SK-N-SH (cell line): ENCODE measurements around the gene STKLD1. TPM values are rescaled to one million over a fixed set of nuclear protein-coding genes. Genes with fewer than 3 reads are reported as not detected.
"Not testable (repeated sequence)": the region's sequence is repeated elsewhere in the genome, so short reads cannot be mapped to it uniquely, and the experiment has no call there.

Source experiments
- CTCF ChIA-PET: fragments of 300-600, 350-600 bp; formaldehyde crosslinking; extraction: SDS; loops from one replicate; lab custom pipeline; 2021; lab: Yijun Ruan, JAX
- POLR2A ChIA-PET: fragments of 350-600 bp; sonication (Branson Sonifier 250); formaldehyde crosslinking; extraction: SDS; loops from one replicate; lab custom pipeline; 2020; ENCODE audit warnings: antibody characterized with exemption, inconsistent platforms; lab: Yijun Ruan, JAX
- DNase-seq: peaks from one replicate; pipeline ENCODE4 v3.0.0; 2012
- H2AFZ ChIP-seq: fragments of 200-600 bp; sonication (generic); 2 replicates; pipeline ENCODE4 v1.8.1; 2016; ENCODE audit warnings: antibody characterized with exemption, mild to moderate bottlenecking, low read depth
- H3F3A ChIP-seq: fragments of 200-600 bp; sonication (generic); replicated peaks from 2 replicates; pipeline ENCODE3; 2016; ENCODE audit warnings: antibody characterized with exemption, mild to moderate bottlenecking; ENCODE audit not compliant: insufficient read depth
- H3K27ac ChIP-seq, 2 experiments: fragments of 200-500 bp in 1 of 2; fragments of 200-600 bp in 1 of 2; sonication (Bioruptor generic) in 1 of 2; sonication (generic), shearing (Covaris generic) in 1 of 2; 2 replicates each; pipeline versions ENCODE4 v1.5.1 to v1.6.1; 2014 to 2016; ENCODE audit warnings: low read depth in 2 of 2, inconsistent platforms in 1 of 2, low read length in 1 of 2, mild to moderate bottlenecking in 1 of 2, mixed read lengths in 1 of 2
- H3K27me3 ChIP-seq: fragments of 200-600 bp; sonication (generic), shearing (Covaris generic); 2 replicates; pipeline ENCODE4 v1.6.1; 2016; ENCODE audit warnings: mixed run types; ENCODE audit not compliant: insufficient read depth
- H3K36me3 ChIP-seq, 2 experiments: fragments of 200-500 bp in 1 of 2; fragments of 200-600 bp in 1 of 2; sonication (Bioruptor generic) in 1 of 2; sonication (generic) in 1 of 2; replicated peaks in 1 of 2; 2 replicates each; pipeline versions ENCODE3 to v1.5.1; 2014 to 2016; ENCODE audit warnings: low read length in 1 of 2, mild to moderate bottlenecking in 1 of 2; ENCODE audit not compliant: insufficient read depth in 2 of 2, control insufficient read depth in 1 of 2
- H3K4me1 ChIP-seq, 2 experiments: fragments of 200-500 bp in 1 of 2; fragments of 200-600 bp in 1 of 2; sonication (Bioruptor generic) in 1 of 2; sonication (generic), shearing (Covaris generic) in 1 of 2; 2 replicates each; pipeline versions ENCODE4 v1.5.1 to v1.6.1; 2014 to 2016; ENCODE audit warnings: low read depth in 1 of 2, low read length in 1 of 2, mixed run types in 1 of 2; ENCODE audit not compliant: insufficient read depth in 2 of 2, control insufficient read depth in 1 of 2
- H3K4me2 ChIP-seq: fragments of 200-600 bp; sonication (generic), shearing (Covaris generic); 2 replicates; pipeline ENCODE4 v1.6.1; 2017; ENCODE audit warnings: mixed run types
- H3K4me3 ChIP-seq, 2 experiments: fragments of 200-500 bp in 1 of 2; fragments of 200-600 bp in 1 of 2; sonication (Bioruptor generic) in 1 of 2; sonication (generic), shearing (Covaris generic) in 1 of 2; 2 replicates each; pipeline versions ENCODE4 v1.5.1 to v1.8.1; 2014 to 2016; ENCODE audit warnings: low read depth in 2 of 2, inconsistent platforms in 1 of 2, low read length in 1 of 2, mild to moderate bottlenecking in 1 of 2, mixed read lengths in 1 of 2, moderate library complexity in 1 of 2
- H3K79me2 ChIP-seq: fragments of 200-600 bp; sonication (generic); 2 replicates; pipeline ENCODE4 v1.8.1; 2017; ENCODE audit warnings: mild to moderate bottlenecking; ENCODE audit not compliant: insufficient read depth
- H3K9ac ChIP-seq: fragments of 200-600 bp; sonication (generic); 2 replicates; pipeline ENCODE4 v1.6.1; 2017; ENCODE audit warnings: mixed run types
- H3K9me2 ChIP-seq: fragments of 200-600 bp; sonication (generic); 2 replicates; pipeline ENCODE4 v1.6.1; 2017; ENCODE audit warnings: mixed run types
- H3K9me3 ChIP-seq: fragments of 200-600 bp; sonication (generic); 2 replicates; pipeline ENCODE4 v1.6.1; 2017; ENCODE audit warnings: mixed run types, mild to moderate bottlenecking, moderate library complexity
- H4K20me1 ChIP-seq: fragments of 200-600 bp; sonication (generic); 2 replicates; pipeline ENCODE4 v1.6.1; 2017; ENCODE audit warnings: mild to moderate bottlenecking, mixed run types; ENCODE audit not compliant: insufficient read depth
- FOXJ3 ChIP-seq: sonication (generic); formaldehyde crosslinking; IDR thresholded peaks from 2 replicates; pipeline ENCODE4 v1.5.1; 2020; ENCODE audit warnings: mild to moderate bottlenecking, missing genetic modification reagents
- FOXM1 ChIP-seq: IDR thresholded peaks from 2 replicates; pipeline ENCODE4 v1.4.0; 2012; ENCODE audit warnings: low read depth, mild to moderate bottlenecking
- GATA2 ChIP-seq: sonication (generic); formaldehyde crosslinking; IDR thresholded peaks from 2 replicates; pipeline ENCODE4 v1.5.0; 2020; ENCODE audit warnings: mild to moderate bottlenecking, missing genetic modification reagents
- NFIC ChIP-seq: IDR thresholded peaks from 2 replicates; pipeline ENCODE4 v1.4.0; 2012; ENCODE audit warnings: borderline replicate concordance
- POLR2AphosphoS5 ChIP-seq: IDR thresholded peaks from 2 replicates; pipeline ENCODE4 v1.6.1; 2012; ENCODE audit warnings: low read depth, low read length
- RAD21 ChIP-seq: IDR thresholded peaks from 2 replicates; pipeline ENCODE4 v1.6.1; 2012; ENCODE audit warnings: mild to moderate bottlenecking, low read length
- SMC3 ChIP-seq: IDR thresholded peaks from 2 replicates; pipeline ENCODE4 v1.6.1; 2012; ENCODE audit warnings: low read depth, low read length, improper control_type of control experiment
- TAF1 ChIP-seq: IDR thresholded peaks from 2 replicates; pipeline ENCODE4 v1.6.1; 2012; ENCODE audit warnings: low read depth, mild to moderate bottlenecking, low read length, moderate library complexity, borderline replicate concordance
- TCF12 ChIP-seq: IDR thresholded peaks from 2 replicates; pipeline ENCODE4 v1.4.0; 2012
- TEAD4 ChIP-seq: IDR thresholded peaks from 2 replicates; pipeline ENCODE4 v1.4.0; 2012; ENCODE audit warnings: mild to moderate bottlenecking, borderline replicate concordance; ENCODE audit not compliant: insufficient read depth
- WGBS: methylation state at CpG from one replicate; pipeline ENCODE4 v1.1.6; 2017; ENCODE audit warnings: low lambda C conversion rate; 5-methylcytosine and 5-hydroxymethylcytosine counted together
- polyA plus RNA-seq, 3 experiments: library from polyadenylated mRNA; depleted of rRNA; stranded (reverse); fragments of >200 nt; gene quantifications; 2 replicates each; pipeline ENCODE4 v1.2.3, GENCODE V29; 2012
- TF ChIP-seq, protein P1 (sequence below): fragments of 200-600 bp; sonication (generic); IDR thresholded peaks from 2 replicates; pipeline ENCODE4 v1.6.1; 2017; ENCODE audit warnings: antibody characterized with exemption, mild to moderate bottlenecking, moderate library complexity
- TF ChIP-seq, protein P2 (sequence below): fragments of 150-350 bp; IDR thresholded peaks from 2 replicates; pipeline ENCODE4 v1.6.1; 2016; ENCODE audit warnings: mild to moderate bottlenecking, low read depth, low read length
- TF ChIP-seq, protein P3 (sequence below): IDR thresholded peaks from 2 replicates; pipeline ENCODE4; 2012
- TF ChIP-seq, protein P4 (sequence below): fragments of 150-350 bp; IDR thresholded peaks from 2 replicates; pipeline ENCODE4 v1.6.1; 2017; ENCODE audit warnings: antibody characterized with exemption, low read length, low read depth, borderline replicate concordance

Gene STKLD1
- polyA plus RNA-seq, 1 of the 3 experiments (the other 2 are of a cell fraction) = 2.3 TPM

DNA sequence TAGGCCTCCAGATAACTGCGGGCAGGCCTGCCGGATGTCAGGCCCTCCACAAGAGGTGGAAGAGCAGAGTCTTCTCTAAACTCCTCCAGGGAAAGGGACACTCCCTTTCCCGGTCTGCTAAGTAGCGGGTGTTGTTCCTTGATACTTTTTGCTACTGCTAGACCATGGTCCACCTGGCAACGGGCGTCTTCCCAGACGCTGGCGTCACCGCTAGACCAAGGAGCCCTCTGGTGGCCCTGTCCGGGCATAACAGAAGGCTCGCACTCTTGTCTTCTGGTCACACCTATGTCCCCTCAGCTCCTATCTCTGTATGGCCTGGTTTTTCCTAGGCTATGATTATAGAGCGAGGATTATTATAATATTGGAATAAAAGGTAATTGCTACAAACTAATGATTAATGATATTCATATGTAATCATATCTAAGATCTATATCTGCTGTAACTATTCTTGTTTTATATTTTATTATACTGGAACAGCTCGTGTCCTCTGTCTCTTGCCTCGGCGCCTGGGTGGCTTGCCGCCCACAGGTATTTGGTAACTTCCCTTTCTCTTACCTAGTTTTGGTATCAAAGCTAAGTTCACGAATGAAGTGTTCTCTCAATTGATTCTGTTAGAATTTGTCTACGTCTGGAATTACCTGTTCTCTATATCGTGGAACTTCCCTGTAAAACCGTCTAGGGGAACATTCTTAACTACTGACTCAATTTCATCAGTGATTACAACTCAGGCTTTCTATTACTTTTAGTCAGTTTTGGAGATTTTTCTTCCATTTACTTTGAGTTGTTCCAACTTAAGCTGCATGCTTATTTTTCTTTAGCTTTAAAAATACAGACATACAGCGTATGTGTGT lies 46.6 kb upstream of the STKLD1 start:
- not testable (repeated sequence) for H3K4me2 ChIP-seq, H3K9me3 ChIP-seq, H3K4me3 ChIP-seq, H3K9ac ChIP-seq, H2AFZ ChIP-seq, H3K27me3 ChIP-seq, H3K9me2 ChIP-seq, H3K27ac ChIP-seq, DNase-seq, H3K4me1 ChIP-seq, H4K20me1 ChIP-seq
- Histone ChIP-seq H3K36me3 (peaks cover 36 to 45% of the 10 kb centered on the region in 2 experiments), H3K79me2 (peaks cover 14% of the 10 kb centered on the region), H3F3A (peaks cover 15% of the 10 kb centered on the region)
- 57% methylated on average over 19 of the region's 21 CpGs for WGBS
- TF ChIP-seq RAD21 (peak; percentile 57), SMC3 (0 out of 2 replicates have a peak, but pooled peaks have one; percentile 31), POLR2AphosphoS5 (0 out of 2 replicates have a peak, but pooled peaks have one; percentile 15)
- TF ChIP-seq, protein P1, sequence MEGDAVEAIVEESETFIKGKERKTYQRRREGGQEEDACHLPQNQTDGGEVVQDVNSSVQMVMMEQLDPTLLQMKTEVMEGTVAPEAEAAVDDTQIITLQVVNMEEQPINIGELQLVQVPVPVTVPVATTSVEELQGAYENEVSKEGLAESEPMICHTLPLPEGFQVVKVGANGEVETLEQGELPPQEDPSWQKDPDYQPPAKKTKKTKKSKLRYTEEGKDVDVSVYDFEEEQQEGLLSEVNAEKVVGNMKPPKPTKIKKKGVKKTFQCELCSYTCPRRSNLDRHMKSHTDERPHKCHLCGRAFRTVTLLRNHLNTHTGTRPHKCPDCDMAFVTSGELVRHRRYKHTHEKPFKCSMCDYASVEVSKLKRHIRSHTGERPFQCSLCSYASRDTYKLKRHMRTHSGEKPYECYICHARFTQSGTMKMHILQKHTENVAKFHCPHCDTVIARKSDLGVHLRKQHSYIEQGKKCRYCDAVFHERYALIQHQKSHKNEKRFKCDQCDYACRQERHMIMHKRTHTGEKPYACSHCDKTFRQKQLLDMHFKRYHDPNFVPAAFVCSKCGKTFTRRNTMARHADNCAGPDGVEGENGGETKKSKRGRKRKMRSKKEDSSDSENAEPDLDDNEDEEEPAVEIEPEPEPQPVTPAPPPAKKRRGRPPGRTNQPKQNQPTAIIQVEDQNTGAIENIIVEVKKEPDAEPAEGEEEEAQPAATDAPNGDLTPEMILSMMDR = peak; percentile 64
- CTCF ChIA-PET = interaction anchor here (0.6 to 3.3 kb wide), 17 partner anchors 9 to 226 kb away, joined by 3 to 47 read pairs (median 4); no protein-coding TSS in a partner anchor
- POLR2A ChIA-PET = interaction anchor here (1.2 kb wide), 1 partner anchor 142 kb away, joined by 6 read pairs; no protein-coding TSS in a partner anchor

DNA sequence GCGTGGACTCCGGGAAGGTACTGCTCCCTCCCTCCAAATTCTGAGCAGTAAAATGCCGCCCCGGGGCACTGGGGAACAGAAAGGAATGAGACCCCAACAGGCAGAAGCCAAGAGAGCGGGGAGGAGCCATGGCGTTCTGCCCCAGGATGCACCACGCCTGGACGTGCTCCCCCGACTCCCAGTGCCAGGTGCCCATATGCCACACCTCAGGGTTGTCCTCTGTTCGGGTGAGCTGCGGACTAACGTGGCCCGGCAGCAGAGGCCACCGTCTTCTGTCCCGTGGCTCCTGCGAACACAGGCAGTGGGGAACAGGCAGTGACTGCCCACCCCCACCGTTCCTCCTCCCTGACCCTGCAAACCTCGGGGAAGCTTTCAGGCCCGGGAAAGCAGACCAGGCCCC lies 44.9 kb upstream of the STKLD1 start:
- ChIA-PET CTCF (interaction anchor here (0.6 to 4.8 kb wide), 6 partner anchors 11 to 1449 kb away, joined by 3 to 33 read pairs (median 4); no protein-coding TSS in a partner anchor), POLR2A (interaction anchor here (0.8 kb wide), 1 partner anchor 142 kb away, joined by 3 read pairs; no protein-coding TSS in a partner anchor)
- Histone ChIP-seq H3K27ac (no peak overlapping the region), H3K79me2 (peaks cover 27% of the 10 kb centered on the region), H3K4me2 (no peak overlapping the region), H3K9me3 (no peaks in the 10 kb centered on the region), H3K9ac (no peak overlapping the region), H3F3A (peaks cover 15% of the 10 kb centered on the region), H3K36me3 (peaks cover 38 to 46% of the 10 kb centered on the region in 2 experiments)
- no peak for DNase-seq
- TF ChIP-seq FOXM1 (no peak), NFIC (no peak), TCF12 (no peak), TEAD4 (no peak), FOXJ3 (no peak), GATA2 (CRISPR knock-in tag) (no peak), TAF1 (no peak)
- TF ChIP-seq, protein P2, sequence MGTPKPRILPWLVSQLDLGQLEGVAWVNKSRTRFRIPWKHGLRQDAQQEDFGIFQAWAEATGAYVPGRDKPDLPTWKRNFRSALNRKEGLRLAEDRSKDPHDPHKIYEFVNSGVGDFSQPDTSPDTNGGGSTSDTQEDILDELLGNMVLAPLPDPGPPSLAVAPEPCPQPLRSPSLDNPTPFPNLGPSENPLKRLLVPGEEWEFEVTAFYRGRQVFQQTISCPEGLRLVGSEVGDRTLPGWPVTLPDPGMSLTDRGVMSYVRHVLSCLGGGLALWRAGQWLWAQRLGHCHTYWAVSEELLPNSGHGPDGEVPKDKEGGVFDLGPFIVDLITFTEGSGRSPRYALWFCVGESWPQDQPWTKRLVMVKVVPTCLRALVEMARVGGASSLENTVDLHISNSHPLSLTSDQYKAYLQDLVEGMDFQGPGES = no peak
- TF ChIP-seq, protein P3, sequence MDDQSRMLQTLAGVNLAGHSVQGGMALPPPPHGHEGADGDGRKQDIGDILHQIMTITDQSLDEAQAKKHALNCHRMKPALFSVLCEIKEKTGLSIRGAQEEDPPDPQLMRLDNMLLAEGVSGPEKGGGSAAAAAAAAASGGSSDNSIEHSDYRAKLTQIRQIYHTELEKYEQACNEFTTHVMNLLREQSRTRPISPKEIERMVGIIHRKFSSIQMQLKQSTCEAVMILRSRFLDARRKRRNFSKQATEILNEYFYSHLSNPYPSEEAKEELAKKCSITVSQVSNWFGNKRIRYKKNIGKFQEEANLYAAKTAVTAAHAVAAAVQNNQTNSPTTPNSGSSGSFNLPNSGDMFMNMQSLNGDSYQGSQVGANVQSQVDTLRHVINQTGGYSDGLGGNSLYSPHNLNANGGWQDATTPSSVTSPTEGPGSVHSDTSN = no peak
- TF ChIP-seq, protein P4, sequence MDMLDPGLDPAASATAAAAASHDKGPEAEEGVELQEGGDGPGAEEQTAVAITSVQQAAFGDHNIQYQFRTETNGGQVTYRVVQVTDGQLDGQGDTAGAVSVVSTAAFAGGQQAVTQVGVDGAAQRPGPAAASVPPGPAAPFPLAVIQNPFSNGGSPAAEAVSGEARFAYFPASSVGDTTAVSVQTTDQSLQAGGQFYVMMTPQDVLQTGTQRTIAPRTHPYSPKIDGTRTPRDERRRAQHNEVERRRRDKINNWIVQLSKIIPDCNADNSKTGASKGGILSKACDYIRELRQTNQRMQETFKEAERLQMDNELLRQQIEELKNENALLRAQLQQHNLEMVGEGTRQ = no peak
- TF ChIP-seq, all 33 proteins: peak for 0
- H3K9me2 ChIP-seq = no peaks in the 10 kb centered on the region
- no peak overlapping the region for H3K4me3 ChIP-seq
- no peak overlapping the region for H2AFZ ChIP-seq
- H3K27me3 ChIP-seq = no peaks in the 10 kb centered on the region
- peaks cover 8 to 10% of the 10 kb centered on the region in 2 experiments; a peak in 1 of 4 replicates for H3K4me1 ChIP-seq
- 0 out of 2 replicates have a peak, but pooled peaks cover 13% of the 10 kb centered on the region for H4K20me1 ChIP-seq
- WGBS = 95% methylated on average over 16 of the region's 19 CpGs
